ENCODE data around the gene ZMIZ1.
"Not testable (repeated sequence)": the region's sequence is repeated elsewhere in the genome, so short reads cannot be mapped to it uniquely, and the experiment has no call there.

ZMIZ1 gene

GRCh38 chr10:79332610-79333315 lies 264.0 kb downstream of the ZMIZ1 start:
- not testable (repeated sequence) for DNase-seq

GRCh38 chr10:79333513-79333912 lies 264.7 kb downstream of the ZMIZ1 start:
- DNase-seq = no peak

- no peak for DNase-seq
These were observed 265.8 kb downstream of the ZMIZ1 start for GRCh38 chr10:79334573-79334972.

GRCh38 chr10:79335094-79335469 lies 266.3 kb downstream of the ZMIZ1 start:
- no peak for DNase-seq

GRCh38 chr10:79335470-79336235 lies 266.9 kb downstream of the ZMIZ1 start:
- DNase-seq = no peak

GRCh38 chr10:79336276-79336675 lies 267.5 kb downstream of the ZMIZ1 start:
- no peak for DNase-seq

GRCh38 chr10:79336739-79337138 lies 268.0 kb downstream of the ZMIZ1 start:
- DNase-seq = no peak

- DNase-seq = not testable (repeated sequence)
These were observed 269.2 kb downstream of the ZMIZ1 start for GRCh38 chr10:79337783-79338469.

GRCh38 chr10:79339266-79339665 lies 270.5 kb downstream of the ZMIZ1 start:
- DNase-seq = no peak

GRCh38 chr10:79340646-79341244 lies 272.0 kb downstream of the ZMIZ1 start:
- no peak for DNase-seq

GRCh38 chr10:79342295-79342761 lies 273.6 kb downstream of the ZMIZ1 start:
- no peak for DNase-seq

GRCh38 chr10:79342811-79343561 lies 274.2 kb downstream of the ZMIZ1 start:
- no peak for DNase-seq

- DNase-seq = no peak
These were observed 275.9 kb downstream of the ZMIZ1 start for GRCh38 chr10:79344502-79345195.

- no peak for DNase-seq
These were observed 276.7 kb downstream of the ZMIZ1 start for GRCh38 chr10:79345241-79346011.

- DNase-seq = no peak
These were observed 277.2 kb downstream of the ZMIZ1 start for GRCh38 chr10:79346012-79346340.

GRCh38 chr10:79346388-79347225 lies 277.8 kb downstream of the ZMIZ1 start:
- DNase-seq = no peak

- peak; percentile 55 to 87 for DNase-seq
These were observed 278.6 kb downstream of the ZMIZ1 start, which contains the start of gene PPIF for GRCh38 chr10:79347226-79347893. Gene PPIF, plus strand, starts transcription at chr10:79347469. Its CDS starts 80 bp downstream, at chr10:79347549.

GRCh38 chr10:79347894-79348639 lies 279.3 kb downstream of the ZMIZ1 start:
- DNase-seq = peak; percentile 16 to 69

GRCh38 chr10:79348640-79348988 lies 279.8 kb downstream of the ZMIZ1 start:
- DNase-seq = no peak

Measured in bone marrow (tissue), 2 donors.